ENCODE measurements around the gene CFAP251.
A peak's percentile ranks its signal among the peaks of the same experiment; 100 is the strongest.

Gene CFAP251

GRCh38 chr12:122001466-122002209 lies 83.2 kb downstream of the CFAP251 start:
- DNase-seq (ENCODE audit: low read depth in 1 of 2, low spot score in 1 of 2), result no peak

- no peak for DNase-seq (ENCODE audit: low read depth in 1 of 2, low spot score in 1 of 2)
Observed at GRCh38 chr12:122003651-122004611, 85.5 kb downstream of the CFAP251 start.

- no peak for DNase-seq (ENCODE audit: low read depth in 1 of 2, low spot score in 1 of 2)
Observed at GRCh38 chr12:122004633-122005071, 86.3 kb downstream of the CFAP251 start.

GRCh38 chr12:122005252-122005776 lies 86.9 kb downstream of the CFAP251 start:
- no peak for DNase-seq (ENCODE audit: low read depth in 1 of 2, low spot score in 1 of 2)

- DNase-seq (ENCODE audit: low read depth in 1 of 2, low spot score in 1 of 2), result no peak
Observed at GRCh38 chr12:122006186-122006926, 88.0 kb downstream of the CFAP251 start.

GRCh38 chr12:122009741-122010140 lies 91.3 kb downstream of the CFAP251 start:
- no peak for DNase-seq (ENCODE audit: low read depth in 1 of 2, low spot score in 1 of 2)

- DNase-seq (ENCODE audit: low read depth in 1 of 2, low spot score in 1 of 2), result no peak
Observed at GRCh38 chr12:122012184-122012583, 93.8 kb downstream of the CFAP251 start.

GRCh38 chr12:122013136-122013535 lies 94.7 kb downstream of the CFAP251 start:
- DNase-seq (ENCODE audit: low read depth in 1 of 2, low spot score in 1 of 2), result no peak

- no peak for DNase-seq (ENCODE audit: low read depth in 1 of 2, low spot score in 1 of 2)
Observed at GRCh38 chr12:122013791-122014590, 95.6 kb downstream of the CFAP251 start.

- DNase-seq (ENCODE audit: low read depth in 1 of 2, low spot score in 1 of 2), result no peak
Observed at GRCh38 chr12:122014781-122015180, 96.4 kb downstream of the CFAP251 start.

GRCh38 chr12:122018457-122018856 lies 100.1 kb downstream of the CFAP251 start:
- DNase-seq (ENCODE audit: low read depth in 1 of 2, low spot score in 1 of 2), result no peak

GRCh38 chr12:122018937-122019336 lies 100.5 kb downstream of the CFAP251 start:
- DNase-seq (ENCODE audit: low read depth in 1 of 2, low spot score in 1 of 2), result no peak

GRCh38 chr12:122020795-122021192 lies 102.4 kb downstream of the CFAP251 start:
- DNase-seq (ENCODE audit: low read depth in 1 of 2, low spot score in 1 of 2), result no peak

GRCh38 chr12:122021193-122021821 lies 102.9 kb downstream of the CFAP251 start:
- DNase-seq (ENCODE audit: low read depth in 1 of 2, low spot score in 1 of 2), result no peak

GRCh38 chr12:122021822-122022392 lies 103.5 kb downstream of the CFAP251 start, which contains the start of gene BCL7A:
BCL7A (plus strand) TSS chr12:122021884; CDS start chr12:122022092, 208 bp downstream.
- peak in 1 of 2 donors; percentile 37 for DNase-seq (ENCODE audit: low read depth in 1 of 2, low spot score in 1 of 2)

- DNase-seq (ENCODE audit: low read depth in 1 of 2, low spot score in 1 of 2), result no peak
Observed at GRCh38 chr12:122022393-122023338, 104.3 kb downstream of the CFAP251 start.

- no peak for DNase-seq (ENCODE audit: low read depth in 1 of 2, low spot score in 1 of 2)
Observed at GRCh38 chr12:122023339-122024131, 105.1 kb downstream of the CFAP251 start.

All from activated T-helper 1 cell treated with anti-CD3 and anti-CD28 coated beads, Interleukin-2, amount 50 U/mL, for 16 hours (primary cell).